SK-N-SH (cell line): Measurements from ENCODE around the gene ELOVL6. TPM values are rescaled to one million over a fixed set of nuclear protein-coding genes. Genes with fewer than 3 reads are reported as not detected.

ENCODE experiments used
- CTCF ChIA-PET: fragments of 300-600, 350-600 bp; formaldehyde crosslinking; extraction: SDS; loops from one replicate; lab custom pipeline; 2021; lab: Yijun Ruan, JAX
- POLR2A ChIA-PET: fragments of 350-600 bp; sonication (Branson Sonifier 250); formaldehyde crosslinking; extraction: SDS; loops from one replicate; lab custom pipeline; 2020; ENCODE audit warnings: antibody characterized with exemption, inconsistent platforms; lab: Yijun Ruan, JAX
- DNase-seq: peaks from one replicate; pipeline ENCODE4 v3.0.0; 2012
- H2AFZ ChIP-seq: fragments of 200-600 bp; sonication (generic); 2 replicates; pipeline ENCODE4 v1.8.1; 2016; ENCODE audit warnings: antibody characterized with exemption, mild to moderate bottlenecking, low read depth
- H3F3A ChIP-seq: fragments of 200-600 bp; sonication (generic); replicated peaks from 2 replicates; pipeline ENCODE3; 2016; ENCODE audit warnings: antibody characterized with exemption, mild to moderate bottlenecking; ENCODE audit not compliant: insufficient read depth
- H3K27ac ChIP-seq, 2 experiments: fragments of 200-500 bp in 1 of 2; fragments of 200-600 bp in 1 of 2; sonication (Bioruptor generic) in 1 of 2; sonication (generic), shearing (Covaris generic) in 1 of 2; 2 replicates each; pipeline versions ENCODE4 v1.5.1 to v1.6.1; 2014 to 2016; ENCODE audit warnings: low read depth in 2 of 2, inconsistent platforms in 1 of 2, low read length in 1 of 2, mild to moderate bottlenecking in 1 of 2, mixed read lengths in 1 of 2
- H3K27me3 ChIP-seq: fragments of 200-600 bp; sonication (generic), shearing (Covaris generic); 2 replicates; pipeline ENCODE4 v1.6.1; 2016; ENCODE audit warnings: mixed run types; ENCODE audit not compliant: insufficient read depth
- H3K36me3 ChIP-seq, 2 experiments: fragments of 200-500 bp in 1 of 2; fragments of 200-600 bp in 1 of 2; sonication (Bioruptor generic) in 1 of 2; sonication (generic) in 1 of 2; replicated peaks in 1 of 2; 2 replicates each; pipeline versions ENCODE3 to v1.5.1; 2014 to 2016; ENCODE audit warnings: low read length in 1 of 2, mild to moderate bottlenecking in 1 of 2; ENCODE audit not compliant: insufficient read depth in 2 of 2, control insufficient read depth in 1 of 2
- H3K4me1 ChIP-seq, 2 experiments: fragments of 200-500 bp in 1 of 2; fragments of 200-600 bp in 1 of 2; sonication (Bioruptor generic) in 1 of 2; sonication (generic), shearing (Covaris generic) in 1 of 2; 2 replicates each; pipeline versions ENCODE4 v1.5.1 to v1.6.1; 2014 to 2016; ENCODE audit warnings: low read depth in 1 of 2, low read length in 1 of 2, mixed run types in 1 of 2; ENCODE audit not compliant: insufficient read depth in 2 of 2, control insufficient read depth in 1 of 2
- H3K4me2 ChIP-seq: fragments of 200-600 bp; sonication (generic), shearing (Covaris generic); 2 replicates; pipeline ENCODE4 v1.6.1; 2017; ENCODE audit warnings: mixed run types
- H3K4me3 ChIP-seq, 2 experiments: fragments of 200-500 bp in 1 of 2; fragments of 200-600 bp in 1 of 2; sonication (Bioruptor generic) in 1 of 2; sonication (generic), shearing (Covaris generic) in 1 of 2; 2 replicates each; pipeline versions ENCODE4 v1.5.1 to v1.8.1; 2014 to 2016; ENCODE audit warnings: low read depth in 2 of 2, inconsistent platforms in 1 of 2, low read length in 1 of 2, mild to moderate bottlenecking in 1 of 2, mixed read lengths in 1 of 2, moderate library complexity in 1 of 2
- H3K79me2 ChIP-seq: fragments of 200-600 bp; sonication (generic); 2 replicates; pipeline ENCODE4 v1.8.1; 2017; ENCODE audit warnings: mild to moderate bottlenecking; ENCODE audit not compliant: insufficient read depth
- H3K9ac ChIP-seq: fragments of 200-600 bp; sonication (generic); 2 replicates; pipeline ENCODE4 v1.6.1; 2017; ENCODE audit warnings: mixed run types
- H3K9me2 ChIP-seq: fragments of 200-600 bp; sonication (generic); 2 replicates; pipeline ENCODE4 v1.6.1; 2017; ENCODE audit warnings: mixed run types
- H3K9me3 ChIP-seq: fragments of 200-600 bp; sonication (generic); 2 replicates; pipeline ENCODE4 v1.6.1; 2017; ENCODE audit warnings: mixed run types, mild to moderate bottlenecking, moderate library complexity
- H4K20me1 ChIP-seq: fragments of 200-600 bp; sonication (generic); 2 replicates; pipeline ENCODE4 v1.6.1; 2017; ENCODE audit warnings: mild to moderate bottlenecking, mixed run types; ENCODE audit not compliant: insufficient read depth
- CTCF ChIP-seq: fragments of 200-600 bp; sonication (generic); IDR thresholded peaks from 2 replicates; pipeline ENCODE4 v1.6.1; 2017; ENCODE audit warnings: antibody characterized with exemption, mild to moderate bottlenecking, moderate library complexity
- EP300 ChIP-seq, 2 experiments: IDR thresholded peaks; 2 replicates each; pipeline versions ENCODE4 v1.4.0 to v1.6.1; 2012; ENCODE audit warnings: borderline replicate concordance in 1 of 2, low read depth in 1 of 2, low read length in 1 of 2
- FOXJ3 ChIP-seq: sonication (generic); formaldehyde crosslinking; IDR thresholded peaks from 2 replicates; pipeline ENCODE4 v1.5.1; 2020; ENCODE audit warnings: mild to moderate bottlenecking, missing genetic modification reagents
- GABPA ChIP-seq: IDR thresholded peaks from 2 replicates; pipeline ENCODE4 v1.4.0; 2012; ENCODE audit warnings: low read depth, mild to moderate bottlenecking
- GATA2 ChIP-seq: sonication (generic); formaldehyde crosslinking; IDR thresholded peaks from 2 replicates; pipeline ENCODE4 v1.5.0; 2020; ENCODE audit warnings: mild to moderate bottlenecking, missing genetic modification reagents
- MAX ChIP-seq: IDR thresholded peaks from 2 replicates; pipeline ENCODE4 v1.4.0; 2012; ENCODE audit warnings: low read depth
- MEF2A ChIP-seq: IDR thresholded peaks from 2 replicates; pipeline ENCODE4 v1.4.0; 2012; ENCODE audit warnings: low read depth, borderline replicate concordance
- NRF1 ChIP-seq: IDR thresholded peaks from 2 replicates; pipeline ENCODE4 v1.6.1; 2012; ENCODE audit warnings: low read depth, mild to moderate bottlenecking, low read length
- RCOR1 ChIP-seq: fragments of 150-350 bp; IDR thresholded peaks from 2 replicates; pipeline ENCODE4 v1.6.1; 2017; ENCODE audit warnings: antibody characterized with exemption, low read length
- RXRA ChIP-seq: IDR thresholded peaks from 2 replicates; pipeline ENCODE4 v1.4.0; 2012; ENCODE audit warnings: low read depth, mild to moderate bottlenecking, borderline replicate concordance
- SIN3A ChIP-seq: IDR thresholded peaks from 2 replicates; pipeline ENCODE4 v1.6.1; 2012; ENCODE audit warnings: low read depth, mild to moderate bottlenecking, low read length, moderate library complexity, borderline replicate concordance
- USF2 ChIP-seq: fragments of 150-350 bp; IDR thresholded peaks from 2 replicates; pipeline ENCODE4 v1.6.1; 2017; ENCODE audit warnings: antibody characterized with exemption, low read length, low read depth, borderline replicate concordance
- ZBTB33 ChIP-seq: IDR thresholded peaks from 2 replicates; pipeline ENCODE4 v1.4.0; 2012; ENCODE audit warnings: low read depth, borderline replicate concordance
- WGBS: methylation state at CpG from one replicate; pipeline ENCODE4 v1.1.6; 2017; ENCODE audit warnings: low lambda C conversion rate; 5-methylcytosine and 5-hydroxymethylcytosine counted together
- polyA plus RNA-seq, 3 experiments: library from polyadenylated mRNA; depleted of rRNA; stranded (reverse); fragments of >200 nt; gene quantifications; 2 replicates each; pipeline ENCODE4 v1.2.3, GENCODE V29; 2012
- TF ChIP-seq, protein P1 (sequence below): IDR thresholded peaks from 2 replicates; pipeline ENCODE4 v1.4.0; 2012; ENCODE audit warnings: low read depth, borderline replicate concordance
- TF ChIP-seq, protein P2 (sequence below): fragments of 150-350 bp; IDR thresholded peaks from 2 replicates; pipeline ENCODE4 v1.6.1; 2016; ENCODE audit warnings: mild to moderate bottlenecking, low read depth, low read length
- TF ChIP-seq, protein P3 (sequence below): IDR thresholded peaks from 2 replicates; pipeline ENCODE4; 2012

Gene ELOVL6
- polyA plus RNA-seq, 1 of the 3 experiments (the other 2 are of a cell fraction) = 9.0 TPM

- Histone ChIP-seq H3K79me2 (no peaks in the 10 kb centered on the region), H3K27me3 (no peaks in the 10 kb centered on the region), H3K9me2 (no peaks in the 10 kb centered on the region), H3K4me3 (no peak overlapping the region), H2AFZ (no peak overlapping the region), H3F3A (no peaks in the 10 kb centered on the region), H3K4me2 (no peak overlapping the region), H4K20me1 (no peaks in the 10 kb centered on the region), H3K9me3 (no peaks in the 10 kb centered on the region), H3K9ac (no peak overlapping the region), H3K36me3 (no peaks in the 10 kb centered on the region), H3K4me1 (peaks cover 0 to 5% of the 10 kb centered on the region in 2 experiments; a peak in 2 of 4 replicates), H3K27ac (no peak overlapping the region)
- no peak for DNase-seq
- ChIA-PET POLR2A (no interaction called here), CTCF (interaction anchor here (1.8 kb wide), 1 partner anchor 10 kb away, joined by 4 read pairs; no protein-coding TSS in a partner anchor)
- 100% methylated on average over 3 of the region's 3 CpGs for WGBS
- TF ChIP-seq MAX (no peak), CTCF (no peak), USF2 (no peak), RCOR1 (no peak), GABPA (no peak), SIN3A (no peak), MEF2A (no peak), RXRA (no peak), FOXJ3 (no peak), GATA2 (CRISPR knock-in tag) (no peak), ZBTB33 (no peak), NRF1 (no peak), EP300 (IDR thresholded peaks at IDR 0.05; ENCODE audit: borderline replicate concordance in 1 of 2, low read depth in 1 of 2, low read length in 1 of 2) (no peak)
- TF ChIP-seq, protein P1, sequence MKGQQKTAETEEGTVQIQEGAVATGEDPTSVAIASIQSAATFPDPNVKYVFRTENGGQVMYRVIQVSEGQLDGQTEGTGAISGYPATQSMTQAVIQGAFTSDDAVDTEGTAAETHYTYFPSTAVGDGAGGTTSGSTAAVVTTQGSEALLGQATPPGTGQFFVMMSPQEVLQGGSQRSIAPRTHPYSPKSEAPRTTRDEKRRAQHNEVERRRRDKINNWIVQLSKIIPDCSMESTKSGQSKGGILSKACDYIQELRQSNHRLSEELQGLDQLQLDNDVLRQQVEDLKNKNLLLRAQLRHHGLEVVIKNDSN = no peak
- TF ChIP-seq, protein P2, sequence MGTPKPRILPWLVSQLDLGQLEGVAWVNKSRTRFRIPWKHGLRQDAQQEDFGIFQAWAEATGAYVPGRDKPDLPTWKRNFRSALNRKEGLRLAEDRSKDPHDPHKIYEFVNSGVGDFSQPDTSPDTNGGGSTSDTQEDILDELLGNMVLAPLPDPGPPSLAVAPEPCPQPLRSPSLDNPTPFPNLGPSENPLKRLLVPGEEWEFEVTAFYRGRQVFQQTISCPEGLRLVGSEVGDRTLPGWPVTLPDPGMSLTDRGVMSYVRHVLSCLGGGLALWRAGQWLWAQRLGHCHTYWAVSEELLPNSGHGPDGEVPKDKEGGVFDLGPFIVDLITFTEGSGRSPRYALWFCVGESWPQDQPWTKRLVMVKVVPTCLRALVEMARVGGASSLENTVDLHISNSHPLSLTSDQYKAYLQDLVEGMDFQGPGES = no peak
- TF ChIP-seq, protein P3, sequence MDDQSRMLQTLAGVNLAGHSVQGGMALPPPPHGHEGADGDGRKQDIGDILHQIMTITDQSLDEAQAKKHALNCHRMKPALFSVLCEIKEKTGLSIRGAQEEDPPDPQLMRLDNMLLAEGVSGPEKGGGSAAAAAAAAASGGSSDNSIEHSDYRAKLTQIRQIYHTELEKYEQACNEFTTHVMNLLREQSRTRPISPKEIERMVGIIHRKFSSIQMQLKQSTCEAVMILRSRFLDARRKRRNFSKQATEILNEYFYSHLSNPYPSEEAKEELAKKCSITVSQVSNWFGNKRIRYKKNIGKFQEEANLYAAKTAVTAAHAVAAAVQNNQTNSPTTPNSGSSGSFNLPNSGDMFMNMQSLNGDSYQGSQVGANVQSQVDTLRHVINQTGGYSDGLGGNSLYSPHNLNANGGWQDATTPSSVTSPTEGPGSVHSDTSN = no peak
Measured at GRCh38 chr4:110134269-110134869, 64.0 kb downstream of the ELOVL6 start.
